ENCODE data around the gene NR4A1.

The NR4A1 gene

DNA sequence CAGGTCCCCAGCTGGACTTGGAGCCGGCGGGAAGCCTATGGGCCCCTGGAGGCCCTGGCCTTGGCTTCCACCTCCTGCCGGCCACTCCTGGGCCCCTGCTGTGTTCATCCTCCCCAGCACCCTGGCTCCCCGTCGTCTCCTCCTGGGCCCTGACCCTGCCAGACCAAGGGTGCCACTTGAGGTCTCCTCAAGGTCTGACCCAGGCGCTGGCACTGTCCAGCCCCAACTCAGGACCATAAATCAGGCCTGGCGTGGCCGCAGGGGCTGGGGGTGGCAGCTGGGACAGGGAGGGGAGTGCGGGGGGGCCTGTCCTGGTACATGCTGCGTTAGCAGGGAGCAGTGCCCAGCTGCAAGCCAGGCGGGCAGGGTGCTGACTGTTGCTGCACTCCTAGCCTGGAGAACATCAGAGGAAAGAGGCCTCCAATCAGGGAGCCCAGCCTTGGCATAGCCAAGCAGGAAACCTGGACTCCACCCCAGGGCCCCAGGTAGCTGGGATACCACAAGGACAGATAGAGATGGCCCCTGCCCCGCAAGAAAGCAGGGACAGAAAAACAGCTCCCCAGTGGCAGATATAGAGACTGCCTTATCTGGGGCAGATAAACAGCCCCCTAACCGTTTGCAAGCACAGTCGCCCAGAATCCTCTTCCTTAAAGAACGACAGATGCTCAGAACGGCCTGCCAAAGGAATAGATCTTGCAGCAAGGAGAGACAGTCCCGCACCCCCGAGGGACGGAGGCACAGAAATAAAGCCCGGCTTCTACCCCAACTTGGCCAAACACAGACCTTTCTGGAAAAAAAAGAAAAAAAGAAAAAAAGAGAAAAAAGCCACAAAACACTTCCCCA is 12.1 kb downstream of the NR4A1 start:
- no peaks in the 10 kb centered on the region for H3K4me1 ChIP-seq (ENCODE audit: control insufficient read depth, insufficient read depth, low read length)
- ChIA-PET POLR2A (no interaction called here), CTCF (interaction anchor here (0.7 to 34.8 kb wide), 4 partner anchors 19 to 70 kb away, joined by 3 to 794 read pairs (median 4); no protein-coding TSS in a partner anchor)
- no peak overlapping the region for H3K4me3 ChIP-seq (ENCODE audit: low read depth, low read length)
- TF ChIP-seq SCRT2 (tag by site-specific recombination; IDR thresholded peaks at IDR 0.05) (no peak), ZIC2 (tag by site-specific recombination; IDR thresholded peaks at IDR 0.05) (peak; percentile 82)
- H3K9me3 ChIP-seq (ENCODE audit: control insufficient read depth, insufficient read depth, low read depth, low read length), result no peaks in the 10 kb centered on the region
- peaks cover 0 to 11% of the 10 kb centered on the region in 2 experiments; a peak in 1 of 3 replicates for H3K36me3 ChIP-seq (ENCODE audit: control insufficient read depth in 2 of 2, insufficient read depth in 1 of 2, low read length in 2 of 2)
- H3K27ac ChIP-seq (ENCODE audit: extremely low read depth, low read depth, low read length), result no peak overlapping the region

- no peak overlapping the region for H3K4me3 ChIP-seq (ENCODE audit: low read depth, low read length)
- no peak overlapping the region for H3K27ac ChIP-seq (ENCODE audit: extremely low read depth, low read depth, low read length)
- POLR2A ChIA-PET, result no interaction called here
- H3K4me1 ChIP-seq (ENCODE audit: control insufficient read depth, insufficient read depth, low read length), result no peaks in the 10 kb centered on the region
- H3K36me3 ChIP-seq (ENCODE audit: control insufficient read depth in 2 of 2, insufficient read depth in 1 of 2, low read length in 2 of 2), result peaks cover 0 to 4% of the 10 kb centered on the region in 2 experiments; a peak in 1 of 3 replicates
- TF ChIP-seq SCRT1 (tag by site-specific recombination; IDR thresholded peaks at IDR 0.05; ENCODE audit: borderline replicate concordance), result no peak
- TF ChIP-seq PRDM2 (tag by site-specific recombination; IDR thresholded peaks at IDR 0.05; ENCODE audit: borderline replicate concordance), result no peak
- peak; percentile 53 for TF ChIP-seq ZFHX2 (tag by site-specific recombination; conservative IDR thresholded peaks at IDR 0.05)
- peak; percentile 54 for TF ChIP-seq EGR2 (tag by site-specific recombination; IDR thresholded peaks at IDR 0.05; ENCODE audit: low read depth)
- TF ChIP-seq HIC1 (tag by site-specific recombination; IDR thresholded peaks at IDR 0.05), result 0 out of 2 replicates have a peak, but pooled peaks have one; percentile 34
- no peak for TF ChIP-seq ZNF175 (tag by site-specific recombination; IDR thresholded peaks at IDR 0.05)
- TF ChIP-seq ZNF530 (tag by site-specific recombination; IDR thresholded peaks at IDR 0.05; ENCODE audit: low read depth), result no peak
- TF ChIP-seq ZNF341 (tag by site-specific recombination; IDR thresholded peaks at IDR 0.05; ENCODE audit: low read depth), result peak; percentile 39; the same call in 1 of the 2 replicates
- 0 out of 2 replicates have a peak, but pooled peaks have one; percentile 11 for TF ChIP-seq GLIS2 (tag by site-specific recombination; IDR thresholded peaks at IDR 0.05)
- CTCF ChIA-PET, result interaction anchor here (0.6 to 34.8 kb wide), 2 partner anchors 37 to 1438 kb away, joined by 3 to 794 read pairs; no protein-coding TSS in a partner anchor
- H3K9me3 ChIP-seq (ENCODE audit: control insufficient read depth, insufficient read depth, low read depth, low read length), result no peaks in the 10 kb centered on the region
Observed at GRCh38 chr12:52063981-52064649, 12.9 kb downstream of the NR4A1 start.
